Chondrocyte (in vitro differentiated cells): ENCODE measurements around the gene KRTAP2-4. TPM values are rescaled to one million over a fixed set of nuclear protein-coding genes. Genes with fewer than 3 reads are reported as not detected.

ENCODE experiments used
- DNase-seq: peaks from one replicate; pipeline ENCODE4 v3.0.0; 2021; ENCODE audit warnings: mixed read lengths, low spot score
- H3K27ac Mint-ChIP-seq: one replicate; pipeline ENCODE4 v1.8.0; 2021; ENCODE audit warnings: mild to moderate bottlenecking, moderate library complexity, mixed read lengths; ENCODE audit not compliant: unreplicated experiment
- H3K27me3 Mint-ChIP-seq: 2 replicates; pipeline ENCODE4 v1.8.0; 2021; ENCODE audit warnings: low read depth, mixed read lengths
- H3K36me3 Mint-ChIP-seq: 2 replicates; pipeline ENCODE4 v1.8.0; 2021; ENCODE audit warnings: low read depth, mixed read lengths
- H3K4me1 Mint-ChIP-seq: 2 replicates; pipeline ENCODE4 v1.8.0; 2021; ENCODE audit warnings: low read depth, mild to moderate bottlenecking, mixed read lengths
- H3K4me3 Mint-ChIP-seq: one replicate; pipeline ENCODE4 v1.8.0; 2021; ENCODE audit warnings: mild to moderate bottlenecking, moderate library complexity, mixed read lengths; ENCODE audit not compliant: unreplicated experiment
- H3K9me3 Mint-ChIP-seq: 2 replicates; pipeline ENCODE4 v1.8.0; 2021; ENCODE audit warnings: low read depth, mixed read lengths
- total RNA-seq: library from RNA; stranded (reverse); gene quantifications from 3 replicates; pipeline ENCODE4 v1.2.1, GENCODE V29; 2021
- TF ChIP-seq, protein P1 (sequence below): fragments of 200-600 bp; sonication (generic); IDR thresholded peaks from 2 replicates; pipeline ENCODE4 v1.5.0; 2021; ENCODE audit warnings: antibody characterized with exemption, mild to moderate bottlenecking, moderate library complexity

Gene KRTAP2-4
- total RNA-seq, 1 donor from 2014 or later = not detected

DNA sequence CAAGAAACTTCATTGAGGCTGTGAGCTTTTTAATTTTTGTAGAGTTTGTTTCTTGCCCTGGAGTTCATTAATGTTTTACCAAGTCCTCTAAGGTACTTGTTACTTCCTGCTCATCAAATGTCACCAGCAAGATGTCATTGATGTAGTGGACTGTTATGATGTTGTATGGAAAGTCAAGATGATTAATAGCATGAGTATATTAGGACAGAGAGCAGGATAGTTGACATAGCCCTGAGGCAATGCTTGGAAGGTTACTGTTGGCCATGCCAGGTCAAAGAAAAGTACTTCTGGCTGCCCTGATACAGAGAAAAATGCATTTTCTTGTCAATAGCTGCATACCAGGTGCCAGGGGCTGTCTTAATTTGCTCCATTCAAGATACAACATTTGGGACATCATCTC lies 45.3 kb downstream of the KRTAP2-4 start:
- peaks cover 3% of the 10 kb centered on the region for H3K4me1 Mint-ChIP-seq
- DNase-seq = no peak
- no peaks in the 10 kb centered on the region for H3K36me3 Mint-ChIP-seq
- H3K4me3 Mint-ChIP-seq = no peak overlapping the region
- no peak overlapping the region for H3K27ac Mint-ChIP-seq
- H3K27me3 Mint-ChIP-seq = no peaks in the 10 kb centered on the region
- peaks cover 5% of the 10 kb centered on the region for H3K9me3 Mint-ChIP-seq
- TF ChIP-seq, protein P1, sequence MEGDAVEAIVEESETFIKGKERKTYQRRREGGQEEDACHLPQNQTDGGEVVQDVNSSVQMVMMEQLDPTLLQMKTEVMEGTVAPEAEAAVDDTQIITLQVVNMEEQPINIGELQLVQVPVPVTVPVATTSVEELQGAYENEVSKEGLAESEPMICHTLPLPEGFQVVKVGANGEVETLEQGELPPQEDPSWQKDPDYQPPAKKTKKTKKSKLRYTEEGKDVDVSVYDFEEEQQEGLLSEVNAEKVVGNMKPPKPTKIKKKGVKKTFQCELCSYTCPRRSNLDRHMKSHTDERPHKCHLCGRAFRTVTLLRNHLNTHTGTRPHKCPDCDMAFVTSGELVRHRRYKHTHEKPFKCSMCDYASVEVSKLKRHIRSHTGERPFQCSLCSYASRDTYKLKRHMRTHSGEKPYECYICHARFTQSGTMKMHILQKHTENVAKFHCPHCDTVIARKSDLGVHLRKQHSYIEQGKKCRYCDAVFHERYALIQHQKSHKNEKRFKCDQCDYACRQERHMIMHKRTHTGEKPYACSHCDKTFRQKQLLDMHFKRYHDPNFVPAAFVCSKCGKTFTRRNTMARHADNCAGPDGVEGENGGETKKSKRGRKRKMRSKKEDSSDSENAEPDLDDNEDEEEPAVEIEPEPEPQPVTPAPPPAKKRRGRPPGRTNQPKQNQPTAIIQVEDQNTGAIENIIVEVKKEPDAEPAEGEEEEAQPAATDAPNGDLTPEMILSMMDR = no peak

DNA sequence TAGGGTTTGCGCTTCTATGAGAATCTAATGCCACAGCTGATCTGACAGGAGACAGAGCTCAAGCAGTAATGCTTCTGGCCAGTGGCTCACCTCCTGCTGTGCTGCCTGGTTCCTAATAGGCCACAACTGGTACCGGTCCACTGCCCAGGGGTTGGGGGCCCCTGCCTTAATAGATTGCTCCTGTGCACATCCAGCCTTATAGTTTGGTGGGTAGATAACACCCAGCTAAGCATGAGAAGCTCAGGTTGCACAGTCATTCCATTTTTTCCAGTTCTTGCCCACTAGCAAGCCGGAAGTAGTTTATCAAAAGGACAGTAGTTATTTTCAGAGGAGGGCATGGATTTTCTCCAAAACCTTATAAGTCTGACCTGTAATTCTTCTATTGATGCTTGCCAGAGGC lies 46.3 kb downstream of the KRTAP2-4 start:
- DNase-seq = no peak
- Mint-ChIP-seq H3K4me1 (no peaks in the 10 kb centered on the region), H3K9me3 (peaks cover 5% of the 10 kb centered on the region), H3K4me3 (no peak overlapping the region), H3K36me3 (no peaks in the 10 kb centered on the region), H3K27me3 (no peaks in the 10 kb centered on the region), H3K27ac (no peak overlapping the region)
- TF ChIP-seq, protein P1 = no peak

DNA sequence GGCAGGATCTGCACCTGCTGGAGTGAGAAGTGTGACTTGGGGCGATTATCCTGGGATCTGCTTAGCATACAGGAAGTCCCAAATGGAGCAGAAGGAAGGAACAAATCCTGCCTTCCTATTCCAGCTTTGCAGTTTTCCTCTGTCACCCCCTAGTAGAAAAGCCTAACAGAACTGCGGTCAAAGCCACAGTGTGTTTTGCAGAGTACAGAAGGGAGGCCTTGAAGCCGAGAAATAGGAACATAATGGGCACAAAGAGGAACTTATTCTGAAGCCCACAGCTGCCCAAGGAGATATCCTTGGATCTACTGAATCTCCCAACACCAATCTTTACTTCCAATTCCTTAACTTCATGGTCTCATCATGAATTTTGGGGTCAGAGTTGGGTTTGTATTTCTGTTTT lies 47.1 kb downstream of the KRTAP2-4 start:
- TF ChIP-seq, protein P1 = no peak
- Mint-ChIP-seq H3K36me3 (no peaks in the 10 kb centered on the region), H3K27ac (no peak overlapping the region), H3K4me1 (peaks cover 2% of the 10 kb centered on the region), H3K9me3 (peaks cover 5% of the 10 kb centered on the region), H3K27me3 (no peaks in the 10 kb centered on the region), H3K4me3 (no peak overlapping the region)
- DNase-seq = no peak

DNA sequence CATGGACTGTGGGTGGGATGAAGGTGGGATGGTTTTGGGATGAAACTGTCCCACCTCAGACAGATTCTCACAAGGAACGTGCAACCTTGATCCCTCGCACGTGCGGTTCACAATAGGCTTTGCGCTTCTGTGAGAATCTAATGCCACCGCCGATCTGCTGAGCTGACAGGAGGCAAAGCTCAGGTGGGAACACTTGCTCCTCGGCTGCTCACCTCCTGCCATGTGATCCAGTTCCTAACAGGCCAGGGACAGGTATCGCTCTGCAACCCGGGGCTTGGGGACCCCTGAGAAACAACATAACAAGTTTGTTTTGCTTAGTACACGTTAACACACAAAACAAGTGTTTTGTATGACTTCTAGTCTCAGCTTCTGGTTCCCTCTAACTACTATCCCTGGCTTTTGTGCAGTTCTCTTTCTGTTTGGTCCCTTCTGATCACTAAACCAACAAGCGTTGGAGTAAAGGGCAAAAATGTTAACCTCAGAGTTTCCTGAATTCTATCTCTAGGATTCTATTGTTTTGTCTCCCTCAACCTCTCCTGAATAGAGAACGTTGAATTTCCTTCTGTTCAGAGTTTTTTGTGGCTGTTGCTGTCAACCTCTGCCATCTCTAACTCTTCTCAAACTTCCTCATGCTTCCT lies 49.0 kb downstream of the KRTAP2-4 start:
- Mint-ChIP-seq H3K4me1 (peaks cover 4% of the 10 kb centered on the region), H3K9me3 (peaks cover 5% of the 10 kb centered on the region), H3K4me3 (no peak overlapping the region), H3K27me3 (no peaks in the 10 kb centered on the region), H3K27ac (no peak overlapping the region), H3K36me3 (no peaks in the 10 kb centered on the region)
- TF ChIP-seq, protein P1 = no peak
- DNase-seq = no peak

DNA sequence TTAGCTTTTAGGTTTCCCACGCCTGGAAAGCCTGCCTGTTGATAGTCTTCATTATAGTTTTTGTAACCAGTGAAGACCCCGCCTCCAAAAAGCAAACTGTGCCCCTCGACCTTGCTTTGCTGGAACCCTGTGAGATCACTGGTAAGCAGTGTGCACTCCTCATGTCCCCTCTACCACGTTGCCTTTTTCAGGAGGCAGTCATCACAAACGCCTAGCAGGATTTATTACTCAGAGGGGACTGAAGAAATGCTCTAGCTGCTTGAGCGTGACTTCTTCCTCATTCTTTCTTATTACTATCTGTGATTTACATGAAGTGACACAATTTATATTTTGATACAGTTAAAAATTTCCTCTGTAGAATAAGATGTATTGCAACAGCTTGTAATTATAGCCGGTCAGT lies 50.2 kb downstream of the KRTAP2-4 start:
- TF ChIP-seq, protein P1 = no peak
- H3K36me3 Mint-ChIP-seq = no peaks in the 10 kb centered on the region
- no peaks in the 10 kb centered on the region for H3K27me3 Mint-ChIP-seq
- H3K4me1 Mint-ChIP-seq = peaks cover 4% of the 10 kb centered on the region
- no peak overlapping the region for H3K4me3 Mint-ChIP-seq
- DNase-seq = no peak
- no peaks in the 10 kb centered on the region for H3K9me3 Mint-ChIP-seq
- H3K27ac Mint-ChIP-seq = no peak overlapping the region

Other genes starting within 250 kb of the KRTAP2-4 start
- 52.9 to 80.2 TPM (median 55.0 TPM) in 3 replicates for gene KRT10, start 243.3 kb downstream of the KRTAP2-4 start, total RNA-seq
- gene KRT12, start 198.7 kb downstream of the KRTAP2-4 start, total RNA-seq = not detected in 3 replicates
- gene KRT20, start 180.6 kb downstream of the KRTAP2-4 start, total RNA-seq = not detected in 3 replicates
- not detected in 3 replicates for gene KRT23, start 128.2 kb downstream of the KRTAP2-4 start, total RNA-seq
- not detected in 3 replicates for gene KRT39, start 98.9 kb downstream of the KRTAP2-4 start, total RNA-seq
- not detected in 3 replicates for gene KRT40, start 81.6 kb downstream of the KRTAP2-4 start, total RNA-seq
- not detected in 3 replicates for gene KRTAP3-3, start 71.7 kb downstream of the KRTAP2-4 start, total RNA-seq
- not detected in 3 replicates for gene KRTAP3-2, start 66.0 kb downstream of the KRTAP2-4 start, total RNA-seq
- gene KRTAP3-1, start 56.8 kb downstream of the KRTAP2-4 start, total RNA-seq = not detected in 3 replicates
- gene KRTAP1-5, start 38.7 kb downstream of the KRTAP2-4 start, total RNA-seq = not detected in 3 replicates
- not detected in 3 replicates for gene KRTAP1-4, start 35.7 kb downstream of the KRTAP2-4 start, total RNA-seq
- not detected in 3 replicates for gene KRTAP1-3, start 31.0 kb downstream of the KRTAP2-4 start, total RNA-seq
- gene KRTAP1-1, start 24.4 kb downstream of the KRTAP2-4 start, total RNA-seq = not detected in 3 replicates
- not detected in 3 replicates for gene KRTAP2-1, start 18.6 kb downstream of the KRTAP2-4 start, total RNA-seq
- gene KRTAP2-2, start 10.6 kb downstream of the KRTAP2-4 start, total RNA-seq = not detected in 3 replicates
- not detected in 3 replicates for gene KRTAP2-3, start 5.8 kb downstream of the KRTAP2-4 start, total RNA-seq
- not detected in 3 replicates for gene KRTAP4-7, start 18.3 kb upstream of the KRTAP2-4 start, total RNA-seq
- not detected in 3 replicates for gene KRTAP4-8, start 32.3 kb upstream of the KRTAP2-4 start, total RNA-seq
- not detected in 3 replicates for gene KRTAP4-16, start 36.3 kb upstream of the KRTAP2-4 start, total RNA-seq
- not detected in 3 replicates for gene KRTAP4-9, start 39.5 kb upstream of the KRTAP2-4 start, total RNA-seq
- not detected in 3 replicates for gene KRTAP4-11, start 52.5 kb upstream of the KRTAP2-4 start, total RNA-seq
- gene KRTAP4-12, start 58.3 kb upstream of the KRTAP2-4 start, total RNA-seq = not detected in 3 replicates
- gene KRTAP4-6, start 74.7 kb upstream of the KRTAP2-4 start, total RNA-seq = not detected in 3 replicates
- not detected in 3 replicates for gene KRTAP4-5, start 83.9 kb upstream of the KRTAP2-4 start, total RNA-seq
- gene KRTAP4-4, start 94.9 kb upstream of the KRTAP2-4 start, total RNA-seq = not detected in 3 replicates
- not detected in 3 replicates for gene KRTAP4-3, start 102.3 kb upstream of the KRTAP2-4 start, total RNA-seq
- gene KRTAP4-2, start 112.3 kb upstream of the KRTAP2-4 start, total RNA-seq = not detected in 3 replicates
- gene KRTAP4-1, start 119.0 kb upstream of the KRTAP2-4 start, total RNA-seq = not detected in 3 replicates
- not detected in 3 replicates for gene KRTAP9-1, start 124.0 kb upstream of the KRTAP2-4 start, total RNA-seq
- not detected in 3 replicates for gene KRTAP9-2, start 160.8 kb upstream of the KRTAP2-4 start, total RNA-seq
- not detected in 3 replicates for gene KRTAP9-3, start 166.6 kb upstream of the KRTAP2-4 start, total RNA-seq
- gene KRTAP9-8, start 172.1 kb upstream of the KRTAP2-4 start, total RNA-seq = not detected in 3 replicates
- not detected in 3 replicates for gene KRTAP9-4, start 183.8 kb upstream of the KRTAP2-4 start, total RNA-seq
- not detected in 3 replicates for gene KRTAP9-9, start 189.5 kb upstream of the KRTAP2-4 start, total RNA-seq
- gene KRTAP9-6, start 199.5 kb upstream of the KRTAP2-4 start, total RNA-seq = not detected in 3 replicates
- gene KRTAP9-7, start 209.8 kb upstream of the KRTAP2-4 start, total RNA-seq = not detected in 3 replicates
- not detected in 3 replicates for gene KRTAP29-1, start 237.0 kb upstream of the KRTAP2-4 start, total RNA-seq
- not detected in 3 replicates for gene KRTAP16-1, start 243.4 kb upstream of the KRTAP2-4 start, total RNA-seq
- not detected in 3 replicates for gene KRTAP17-1, start 249.8 kb upstream of the KRTAP2-4 start, total RNA-seq